ENCODE measurements around the gene TRUB1.

TRUB1 gene

GRCh38 chr10:114902151-114902550, 35.8 kb upstream of the TRUB1 start:
- H3K4me3 ChIP-seq (ENCODE audit: low read depth, low read length), result no peak overlapping the region
- TF ChIP-seq, protein P1, sequence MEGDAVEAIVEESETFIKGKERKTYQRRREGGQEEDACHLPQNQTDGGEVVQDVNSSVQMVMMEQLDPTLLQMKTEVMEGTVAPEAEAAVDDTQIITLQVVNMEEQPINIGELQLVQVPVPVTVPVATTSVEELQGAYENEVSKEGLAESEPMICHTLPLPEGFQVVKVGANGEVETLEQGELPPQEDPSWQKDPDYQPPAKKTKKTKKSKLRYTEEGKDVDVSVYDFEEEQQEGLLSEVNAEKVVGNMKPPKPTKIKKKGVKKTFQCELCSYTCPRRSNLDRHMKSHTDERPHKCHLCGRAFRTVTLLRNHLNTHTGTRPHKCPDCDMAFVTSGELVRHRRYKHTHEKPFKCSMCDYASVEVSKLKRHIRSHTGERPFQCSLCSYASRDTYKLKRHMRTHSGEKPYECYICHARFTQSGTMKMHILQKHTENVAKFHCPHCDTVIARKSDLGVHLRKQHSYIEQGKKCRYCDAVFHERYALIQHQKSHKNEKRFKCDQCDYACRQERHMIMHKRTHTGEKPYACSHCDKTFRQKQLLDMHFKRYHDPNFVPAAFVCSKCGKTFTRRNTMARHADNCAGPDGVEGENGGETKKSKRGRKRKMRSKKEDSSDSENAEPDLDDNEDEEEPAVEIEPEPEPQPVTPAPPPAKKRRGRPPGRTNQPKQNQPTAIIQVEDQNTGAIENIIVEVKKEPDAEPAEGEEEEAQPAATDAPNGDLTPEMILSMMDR (IDR thresholded peaks at IDR 0.05; ENCODE audit: low read depth, low read length), result no peak

DNA sequence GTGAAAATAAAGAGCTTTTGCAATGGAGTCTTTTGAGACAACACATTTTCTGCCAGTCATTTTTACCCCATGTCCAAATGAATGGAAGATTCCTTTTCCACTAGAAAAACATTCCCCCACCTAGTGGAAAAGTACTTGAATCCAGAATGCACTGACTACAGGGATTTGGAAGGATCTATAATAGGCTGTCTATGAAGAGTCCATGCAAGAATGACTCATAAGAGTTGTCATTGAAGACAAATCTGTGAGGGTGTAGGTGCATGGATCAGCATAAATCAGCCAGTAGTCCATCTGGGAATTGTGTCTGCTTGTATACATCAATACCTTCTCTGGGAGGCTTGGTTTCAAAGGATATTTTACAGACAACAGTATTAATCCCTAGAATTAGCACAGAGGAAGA, 32.5 kb upstream of the TRUB1 start:
- no peak overlapping the region for H3K4me3 ChIP-seq (ENCODE audit: low read depth, low read length)

DNA sequence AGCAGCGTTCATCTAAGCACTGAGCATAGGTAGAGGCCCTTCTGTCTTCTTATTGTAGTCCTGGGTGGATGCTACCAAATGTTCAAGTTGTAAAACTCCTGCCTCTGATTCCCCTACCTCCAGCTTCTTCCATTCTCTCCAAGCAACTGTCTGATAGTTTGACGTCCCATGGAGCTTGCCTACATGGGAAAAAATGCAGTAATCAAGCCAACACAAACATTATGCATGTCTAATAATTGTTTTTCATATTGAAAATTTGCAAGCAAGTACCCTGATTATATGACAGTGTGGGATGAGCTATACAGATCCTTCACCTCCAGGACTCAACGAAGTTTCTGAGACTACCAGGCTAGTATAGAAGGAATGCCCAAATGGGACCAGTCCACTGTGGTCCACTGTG, 31.0 kb upstream of the TRUB1 start:
- TF ChIP-seq, protein P1 (IDR thresholded peaks at IDR 0.05; ENCODE audit: low read depth, low read length), result no peak
- H3K4me3 ChIP-seq (ENCODE audit: low read depth, low read length), result no peak overlapping the region

More for the DNA sequence above, 32.5 kb upstream of the TRUB1 start:
- TF ChIP-seq, protein P1 (IDR thresholded peaks at IDR 0.05; ENCODE audit: low read depth, low read length), result no peak

DNA sequence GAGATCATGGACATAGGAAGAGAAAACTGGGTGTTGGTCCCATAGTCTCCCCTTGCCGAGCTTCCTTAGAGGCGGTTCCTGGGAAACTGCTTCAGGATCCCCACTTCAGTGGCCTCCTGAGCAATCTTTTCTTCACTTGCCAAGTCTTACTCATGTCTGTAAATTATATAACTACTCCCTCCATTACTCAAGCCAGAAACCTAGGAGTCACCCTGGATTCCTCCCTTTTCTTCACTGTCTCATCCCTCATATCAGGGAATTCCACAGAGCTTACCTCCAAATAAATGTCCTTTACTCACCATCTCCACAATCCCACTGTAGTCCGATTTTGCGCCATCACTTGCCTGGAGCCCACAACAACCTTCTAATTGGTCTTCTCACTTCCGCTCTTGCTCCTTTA, 29.1 kb upstream of the TRUB1 start:
- no peak overlapping the region for H3K4me3 ChIP-seq (ENCODE audit: low read depth, low read length)
- TF ChIP-seq, protein P1 (IDR thresholded peaks at IDR 0.05; ENCODE audit: low read depth, low read length), result no peak

DNA sequence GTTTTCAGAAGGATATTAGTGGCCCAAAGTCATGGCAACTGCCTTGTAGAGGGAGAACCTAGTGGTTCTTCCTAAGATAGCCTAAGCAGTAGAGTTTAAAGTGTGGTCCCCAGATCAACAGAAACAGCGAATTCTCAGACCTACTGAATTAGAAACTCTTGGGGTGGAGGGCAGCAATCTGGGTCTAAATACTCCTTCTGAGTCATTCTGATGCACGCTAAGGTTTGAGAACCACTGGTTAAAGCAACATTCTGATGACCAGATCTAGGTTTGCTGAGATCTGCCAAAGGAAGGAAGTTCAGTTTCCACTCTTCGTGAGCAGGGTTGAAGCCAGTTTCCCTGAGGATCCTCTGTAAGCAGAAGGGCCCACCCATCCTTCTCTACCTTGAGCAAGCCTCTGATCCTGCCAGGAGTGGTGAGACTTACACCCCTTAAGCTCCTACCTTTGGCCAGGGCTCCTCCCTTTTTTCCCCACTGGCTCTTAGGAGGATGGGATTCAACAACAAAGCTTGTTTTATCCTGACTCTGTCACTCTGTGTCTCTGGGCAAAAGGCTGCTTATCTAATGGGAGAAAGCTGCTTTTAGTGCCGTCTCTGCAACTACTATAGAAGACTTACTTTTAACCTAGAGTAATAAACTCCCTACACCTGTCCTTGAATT, 26.8 kb upstream of the TRUB1 start:
- no peak overlapping the region for H3K4me3 ChIP-seq (ENCODE audit: low read depth, low read length)
- TF ChIP-seq, protein P1 (IDR thresholded peaks at IDR 0.05; ENCODE audit: low read depth, low read length), result no peak

GRCh38 chr10:114911801-114912469, 26.1 kb upstream of the TRUB1 start:
- no peak overlapping the region for H3K4me3 ChIP-seq (ENCODE audit: low read depth, low read length)
- TF ChIP-seq, protein P1 (IDR thresholded peaks at IDR 0.05; ENCODE audit: low read depth, low read length), result no peak

DNA sequence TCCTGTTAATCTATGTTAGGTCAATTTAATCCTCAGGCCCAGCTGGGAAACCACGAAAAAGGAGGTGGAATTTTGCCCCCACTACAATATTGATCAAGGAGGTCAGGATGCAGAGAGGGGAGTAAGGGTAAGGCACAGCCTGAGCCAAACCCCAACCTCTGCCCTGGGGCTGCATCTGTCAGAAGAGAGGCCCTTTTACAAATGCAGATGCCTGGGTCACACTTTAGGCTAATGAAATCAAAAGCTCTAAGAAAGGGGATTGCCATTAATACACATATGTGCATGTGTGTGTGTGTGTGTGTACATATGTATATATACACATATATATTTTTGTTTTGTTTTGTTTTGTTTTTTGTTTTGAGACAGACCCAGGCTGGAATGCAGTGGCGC, 25.5 kb upstream of the TRUB1 start:
- TF ChIP-seq, protein P1 (IDR thresholded peaks at IDR 0.05; ENCODE audit: low read depth, low read length), result no peak
- no peak overlapping the region for H3K4me3 ChIP-seq (ENCODE audit: low read depth, low read length)
